Thyroid gland (tissue), 4 donors: ENCODE results near the gene ALG8. TPM values are rescaled to one million over a fixed set of nuclear protein-coding genes. Genes with fewer than 3 reads are reported as not detected.

Experiments used
- DNase-seq, 2 donors: peaks; one replicate each; pipeline ENCODE4 v3.0.0-alpha.2; 2019
- H3K27ac ChIP-seq, 3 donors: fragments of 200-600 bp; sonication (generic); 1 replicate in 2 of 3; 2 replicates in 1 of 3; pipeline ENCODE4 v1.5.1; 2016 to 2019; ENCODE audit warnings: mild to moderate bottlenecking in 1 of 3, moderate library complexity in 1 of 3
- H3K27me3 ChIP-seq: fragments of 200-600 bp; sonication (generic); one replicate; pipeline ENCODE4 v1.5.1; 2019
- H3K36me3 ChIP-seq, 2 donors: fragments of 200-600 bp; sonication (generic); one replicate each; pipeline ENCODE4 v1.5.1; 2016 to 2019
- H3K4me1 ChIP-seq, 2 donors: fragments of 200-600 bp; sonication (generic); one replicate each; pipeline ENCODE4 v1.5.1; 2017 to 2019
- H3K4me3 ChIP-seq, 3 donors: fragments of 200-600 bp; sonication (generic); replicated peaks in 1 of 3; 1 replicate in 2 of 3; 2 replicates in 1 of 3; pipeline ENCODE4 v1.5.1; 2016; ENCODE audit warnings: mild to moderate bottlenecking in 1 of 3
- H3K9me3 ChIP-seq: fragments of 200-600 bp; sonication (generic); one replicate; pipeline ENCODE4 v1.5.1; 2017
- CTCF ChIP-seq, 6 experiments: fragments of 200-600 bp in 3 of 6; fragments of 450-650 bp in 3 of 6; sonication (generic) in 3 of 6; IDR thresholded peaks; one replicate each; pipeline ENCODE4 v1.5.1; 2016 to 2019; ENCODE audit warnings: antibody characterized with exemption in 6 of 6, mild to moderate bottlenecking in 2 of 6, inconsistent platforms in 1 of 6, moderate library complexity in 1 of 6
- POLR2A ChIP-seq, 2 donors: fragments of 450-650 bp; IDR thresholded peaks; one replicate each; pipeline ENCODE4 v1.6.1; 2017; ENCODE audit warnings: antibody characterized with exemption in 2 of 2, mild to moderate bottlenecking in 2 of 2, moderate library complexity in 1 of 2
- WGBS, 2 donors: methylation state at CpG; one replicate each; pipeline ENCODE4 v1.1.5; 2017; 5-methylcytosine and 5-hydroxymethylcytosine counted together
- intact Hi-C: fragments of 100-400 bp; cut with DNase I; formaldehyde crosslinking; loops from one replicate; pipeline ENCODE4 v1.15.1; 2023
- total RNA-seq, 4 donors: library from RNA; depleted of rRNA; stranded (reverse); fragments of >200 nt; gene quantifications; one replicate each; pipeline ENCODE4 v1.2.3, GENCODE V29; 2016

ALG8 gene
- total RNA-seq, 4 donors from 2014 or later: 49.6 to 86.7 (median 52.5) TPM

GRCh38 chr11:78112582-78113275, 26.7 kb downstream of the ALG8 start:
- intact Hi-C loops: no loop called here
- WGBS, 2 donors: 85 to 93% methylated on average over 6 of the region's 6 CpGs
- Histone ChIP-seq H3K36me3 (peaks cover 7 to 9% of the 10 kb centered on the region in 2 donors), H3K4me1 (no peaks in the 10 kb centered on the region), H3K4me3 (no peak overlapping the region), H3K9me3 (no peaks in the 10 kb centered on the region), H3K27me3 (no peaks in the 10 kb centered on the region), H3K27ac (no peak overlapping the region)
- TF ChIP-seq POLR2A (IDR thresholded peaks at IDR 0.05): no peak
- TF ChIP-seq CTCF (IDR thresholded peaks at IDR 0.05): no peak
- no peak for DNase-seq

GRCh38 chr11:78111298-78111697, 28.1 kb downstream of the ALG8 start:
- Histone ChIP-seq H3K27me3 (no peaks in the 10 kb centered on the region), H3K27ac (no peak overlapping the region), H3K9me3 (no peaks in the 10 kb centered on the region), H3K36me3 (peaks cover 7 to 9% of the 10 kb centered on the region in 2 donors), H3K4me3 (no peak overlapping the region), H3K4me1 (no peaks in the 10 kb centered on the region)
- WGBS, 2 donors: 80 to 95% methylated on average over 2 of the region's 2 CpGs
- no peak for DNase-seq
- intact Hi-C loops: no loop called here
- TF ChIP-seq POLR2A (IDR thresholded peaks at IDR 0.05) (no peak), CTCF (IDR thresholded peaks at IDR 0.05) (no peak)

GRCh38 chr11:78110830-78111229, 28.6 kb downstream of the ALG8 start:
- WGBS, 2 donors: 90 to 96% methylated on average over 2 of the region's 2 CpGs
- TF ChIP-seq POLR2A (IDR thresholded peaks at IDR 0.05): no peak
- no peak for TF ChIP-seq CTCF (IDR thresholded peaks at IDR 0.05)

GRCh38 chr11:78110351-78110750, 29.1 kb downstream of the ALG8 start:
- Histone ChIP-seq H3K27ac (no peak overlapping the region), H3K9me3 (no peaks in the 10 kb centered on the region), H3K27me3 (no peaks in the 10 kb centered on the region), H3K4me3 (no peak overlapping the region), H3K4me1 (no peaks in the 10 kb centered on the region), H3K36me3 (peaks cover 7 to 9% of the 10 kb centered on the region in 2 donors)
- 84 to 90% methylated on average over 5 of the region's 5 CpGs for WGBS, 2 donors
- DNase-seq: no peak
- TF ChIP-seq POLR2A (IDR thresholded peaks at IDR 0.05): no peak
- TF ChIP-seq CTCF (IDR thresholded peaks at IDR 0.05): no peak
- intact Hi-C loops: no loop called here

More at GRCh38 chr11:78110830-78111229, 28.6 kb downstream of the ALG8 start:
- no peak overlapping the region for H3K4me3 ChIP-seq
- H3K36me3 ChIP-seq: peaks cover 7 to 9% of the 10 kb centered on the region in 2 donors
- intact Hi-C loops: no loop called here
- no peaks in the 10 kb centered on the region for H3K4me1 ChIP-seq
- H3K9me3 ChIP-seq: no peaks in the 10 kb centered on the region
- no peaks in the 10 kb centered on the region for H3K27me3 ChIP-seq
- no peak for DNase-seq
- H3K27ac ChIP-seq: no peak overlapping the region
